GM12878 (cell line): ENCODE results near the gene COL25A1. TPM values are rescaled to one million over a fixed set of nuclear protein-coding genes. Genes with fewer than 3 reads are reported as not detected.

Experiments
- ATAC-seq: fragments of 200-7000 bp; cut with Tn5 transposase; 3 replicates; pipeline ENCODE4 v1.9.1; 2020; ENCODE audit warnings: mild to moderate bottlenecking, moderate library complexity
- BruUV-seq: library from RNA; stranded (reverse); fragments of 400-500 nt; replicated peaks from 2 replicates; lab custom pipeline; 2021; lab: Mats Ljungman, UMichigan
- CTCF ChIA-PET: fragments of 300-600 bp; sonication (Branson Sonifier 250); formaldehyde crosslinking; extraction: SDS; loops from one replicate; lab custom pipeline; 2021; ENCODE audit warnings: inconsistent platforms; lab: Yijun Ruan, JAX
- POLR2A ChIA-PET: fragments of 350-600 bp; formaldehyde crosslinking; extraction: SDS; loops from one replicate; lab custom pipeline; 2021; ENCODE audit warnings: inconsistent platforms; lab: Charles Lee
- RAD21 ChIA-PET: fragments of 300-600 bp; sonication (Branson Sonifier 250); formaldehyde crosslinking; loops from one replicate; lab custom pipeline; 2023; ENCODE audit warnings: antibody characterized with exemption; ENCODE audit not compliant: unreplicated experiment; lab: Charles Lee
- SMC1A ChIA-PET: fragments of 300-600 bp; sonication (Branson Sonifier 250); formaldehyde crosslinking; loops from one replicate; lab custom pipeline; 2023; ENCODE audit not compliant: unreplicated experiment, uncharacterized antibody; lab: Charles Lee
- DNase-seq: peaks from one replicate; pipeline ENCODE4 v3.0.0-alpha.2; 2011; ENCODE audit warnings: low read depth, low spot score
- FAIRE-seq: peaks from 3 replicates; lab custom pipeline; 2011; peaks lifted over from hg19 to GRCh38; lab: Jason Lieb, UNC
- H2AFZ ChIP-seq: 2 replicates; pipeline ENCODE4 v1.6.0; 2011; ENCODE audit warnings: low read depth, low read length, control low read depth; ENCODE audit not compliant: control insufficient read depth
- H3K27ac ChIP-seq: 2 replicates; pipeline ENCODE4 v1.5.1; 2011; ENCODE audit warnings: control low read depth; ENCODE audit not compliant: control insufficient read depth, insufficient read depth
- H3K27me3 ChIP-seq, 2 experiments: replicated peaks in 1 of 2; 2 replicates each; pipeline versions ENCODE4 v1.6.0 to v1.6.1; 2011; ENCODE audit warnings: low read length in 1 of 2; ENCODE audit not compliant: control insufficient read depth in 2 of 2, insufficient read depth in 2 of 2
- H3K36me3 ChIP-seq, 2 experiments: 2 replicates each; pipeline ENCODE4 v1.5.1; 2011; ENCODE audit warnings: low read length in 1 of 2; ENCODE audit not compliant: control insufficient read depth in 2 of 2, insufficient read depth in 2 of 2
- H3K4me1 ChIP-seq: 2 replicates; pipeline ENCODE4 v1.6.1; 2011; ENCODE audit warnings: mild to moderate bottlenecking, low read length, moderate library complexity, mixed read lengths; ENCODE audit not compliant: control insufficient read depth, insufficient read depth
- H3K4me2 ChIP-seq: 2 replicates; pipeline ENCODE4 v1.6.0; 2011; ENCODE audit warnings: control low read depth; ENCODE audit not compliant: control insufficient read depth, insufficient read depth
- H3K4me3 ChIP-seq: fragments of 200-600 bp; sonication (generic); 2 replicates; pipeline ENCODE4 v1.5.1; 2016
- H3K79me2 ChIP-seq: 2 replicates; pipeline ENCODE4 v1.6.0; 2011; ENCODE audit warnings: low read length; ENCODE audit not compliant: control insufficient read depth, insufficient read depth
- H3K9ac ChIP-seq: 2 replicates; pipeline ENCODE4 v1.8.0; 2011; ENCODE audit warnings: low read length, control low read depth, mixed read lengths; ENCODE audit not compliant: control insufficient read depth, insufficient read depth
- H3K9me3 ChIP-seq: replicated peaks from 3 replicates; pipeline ENCODE4 v1.5.1; 2011; ENCODE audit warnings: mild to moderate bottlenecking, low read length; ENCODE audit not compliant: control insufficient read depth, insufficient read depth
- H4K20me1 ChIP-seq: 2 replicates; pipeline ENCODE4 v1.6.0; 2011; ENCODE audit not compliant: control insufficient read depth, insufficient read depth
- BCLAF1 ChIP-seq: fragments of 450-650 bp; IDR thresholded peaks from 2 replicates; pipeline ENCODE4 v1.6.1; 2017; ENCODE audit warnings: antibody characterized with exemption, mild to moderate bottlenecking, moderate library complexity
- CBFB ChIP-seq: IDR thresholded peaks from 2 replicates; pipeline ENCODE4 v1.6.1; 2016; ENCODE audit warnings: antibody characterized with exemption, low read depth
- ESRRA ChIP-seq: IDR thresholded peaks from 2 replicates; pipeline ENCODE4 v1.6.1; 2012; ENCODE audit warnings: mild to moderate bottlenecking, low read length, improper control_type of control experiment
- HDAC6 ChIP-seq: fragments of 200-600 bp; sonication (generic); IDR thresholded peaks from one replicate; pipeline ENCODE4 v1.8.0; 2017; ENCODE audit warnings: antibody characterized with exemption; ENCODE audit not compliant: unreplicated experiment
- IRF5 ChIP-seq: fragments of 450-650 bp; IDR thresholded peaks from 2 replicates; pipeline ENCODE4 v1.6.1; 2017; ENCODE audit warnings: borderline replicate concordance
- MTA3 ChIP-seq: IDR thresholded peaks from 2 replicates; pipeline ENCODE4 v1.6.1; 2012; ENCODE audit warnings: low read length, inconsistent platforms, borderline replicate concordance
- MXI1 ChIP-seq: fragments of 150-350 bp; IDR thresholded peaks from 2 replicates; pipeline ENCODE4 v1.6.1; 2011; ENCODE audit warnings: low read depth, mild to moderate bottlenecking, inconsistent platforms, low read length, improper control_type of control experiment
- MYC ChIP-seq: IDR thresholded peaks from 2 replicates; pipeline ENCODE4 v1.6.1; 2011; ENCODE audit warnings: mild to moderate bottlenecking, low read length, moderate library complexity, inconsistent platforms; ENCODE audit not compliant: insufficient read depth, insufficient replicate concordance, insufficient read length, severe bottlenecking
- NRF1 ChIP-seq: conservative IDR thresholded peaks from 2 replicates; pipeline ENCODE4 v1.6.1; 2011; ENCODE audit warnings: mild to moderate bottlenecking, low read depth, low read length, improper control_type of control experiment
- PAX5 ChIP-seq: IDR thresholded peaks from 2 replicates; pipeline ENCODE4 v1.6.1; 2011; ENCODE audit warnings: low read depth, low read length, borderline replicate concordance
- RCOR1 ChIP-seq: conservative IDR thresholded peaks from 2 replicates; pipeline ENCODE4 v1.6.1; 2012; ENCODE audit warnings: low read depth, low read length, improper control_type of control experiment
- SIN3A ChIP-seq: IDR thresholded peaks from 2 replicates; pipeline ENCODE4 v1.6.1; 2012; ENCODE audit warnings: low read depth, low read length, improper control_type of control experiment
- SMARCA5 ChIP-seq: fragments of 450-650 bp; IDR thresholded peaks from 2 replicates; pipeline ENCODE4 v1.6.1; 2017; ENCODE audit warnings: mild to moderate bottlenecking
- YBX1 ChIP-seq: fragments of 450-650 bp; IDR thresholded peaks from 2 replicates; pipeline ENCODE4 v1.6.1; 2016; ENCODE audit warnings: antibody characterized with exemption
- ZNF687 ChIP-seq: fragments of 450-650 bp; IDR thresholded peaks from 2 replicates; pipeline ENCODE4 v1.6.1; 2017; ENCODE audit warnings: mild to moderate bottlenecking, moderate library complexity
- WGBS: methylation state at CpG from one replicate; pipeline ENCODE4 v1.1.6; 2016; ENCODE audit warnings: low lambda C conversion rate; ENCODE audit not compliant: insufficient replicate concordance, insufficient coverage; ENCODE audit errors: missing lambda C conversion rate; 5-methylcytosine and 5-hydroxymethylcytosine counted together
- in situ Hi-C: fragments of 300-500 bp; cut with MboI; formaldehyde crosslinking; loops from 9 replicates; pipeline ENCODE4 v1.14.3; 2018; ENCODE audit warnings: mixed read lengths
- intact Hi-C: fragments of 100-400 bp; cut with micrococcal nuclease; formaldehyde crosslinking; loops from one replicate; pipeline ENCODE4 v1.14.2; 2022; ENCODE audit not compliant: unreplicated experiment
- polyA plus RNA-seq, 11 experiments: library from polyadenylated mRNA; depleted of rRNA in 4 of 11; unstranded in 6 of 11; stranded (reverse) in 5 of 11; fragments of >200 nt; fragmentation: Nextera tagmentation in 4 of 11; fragmentation: Illumina TruSeq in 1 of 11; extraction: Ambion mirVana in 4 of 11; extraction: Trizol in 1 of 11; gene quantifications; 1 replicate in 1 of 11; 2 replicates in 10 of 11; pipeline versions ENCODE4 v1.2.1 to v1.2.3, GENCODE V29; 2011 to 2016; ENCODE audit warnings: inconsistent platforms in 2 of 11, missing spikeins in 2 of 11, low read depth in 1 of 11
- total RNA-seq, 4 experiments: library from RNA; depleted of rRNA in 3 of 4; stranded (reverse); fragments of >200 nt in 3 of 4; fragmentation: Illumina TruSeq in 1 of 4; extraction: Trizol in 1 of 4; gene quantifications; 2 replicates each; pipeline versions ENCODE4 v1.2.1 to v1.2.3, GENCODE V29; 2013 to 2021

The COL25A1 gene
- total and polyA plus RNA-seq, 10 of the 15 experiments (the other 5 are each of a cell fraction or from before 2014, with no cell fraction given): 0.01 to 0.26 (median 0.12) TPM; not detected in 6

- TF ChIP-seq RCOR1 (no peak), IRF5 (no peak)
These were observed 210.6 kb downstream of the COL25A1 start (continued) for GRCh38 chr4:109091727-109092409.

- FAIRE-seq (no peak), ATAC-seq (no peak), DNase-seq (no peak)
- no peak overlapping the region for H3K9ac ChIP-seq
- ChIA-PET CTCF (interaction anchor here (2.3 kb wide), 1 partner anchor 215 kb away, joined by 10 read pairs; no protein-coding TSS in a partner anchor), RAD21 (no interaction called here), SMC1A (interaction anchor here (1.0 kb wide), 1 partner anchor 21 kb away, joined by 3 read pairs; no protein-coding TSS in a partner anchor), POLR2A (no interaction called here)
- no peak overlapping the region for H3K4me2 ChIP-seq
- no peaks in the 10 kb centered on the region for H3K36me3 ChIP-seq
- H3K79me2 ChIP-seq: no peaks in the 10 kb centered on the region
- H3K27ac ChIP-seq: no peak overlapping the region
- in situ Hi-C loops (no loop called here), intact Hi-C loops (no loop called here)
- H3K4me1 ChIP-seq: no peaks in the 10 kb centered on the region
- no peaks in the 10 kb centered on the region for H3K9me3 ChIP-seq
- BruUV-seq: no TSS peak
- H2AFZ ChIP-seq: no peak overlapping the region
- 4% methylated on average over 3 of the region's 3 CpGs for WGBS
- no peaks in the 10 kb centered on the region for H4K20me1 ChIP-seq
- no peak overlapping the region for H3K4me3 ChIP-seq
- H3K27me3 ChIP-seq: no peaks in the 10 kb centered on the region
- TF ChIP-seq ZNF687 (no peak), MXI1 (no peak), YBX1 (no peak), MTA3 (no peak), SIN3A (no peak), SMARCA5 (no peak), CBFB (no peak), PAX5 (no peak), BCLAF1 (no peak), ESRRA (no peak), MYC (no peak), NRF1 (no peak), HDAC6 (no peak)
These were observed 218.5 kb downstream of the COL25A1 start for GRCh38 chr4:109083911-109084310.
